A673 (cell line): ENCODE results near the gene HINT3.

Experiments
- EZH2 ChIP-seq: fragments of 200-600 bp; sonication (generic); IDR thresholded peaks from 2 replicates; pipeline ENCODE4 v1.6.1; 2017; ENCODE audit warnings: borderline replicate concordance, low read depth, mild to moderate bottlenecking, mixed read lengths, antibody characterized with exemption, low read length; ENCODE audit not compliant: poor library complexity, severe bottlenecking
- TF ChIP-seq, protein P1 (sequence below): fragments of 300-800, 200-600 bp; sonication (generic); conservative IDR thresholded peaks from 2 replicates; pipeline ENCODE4 v1.5.1; 2017; ENCODE audit warnings: low read depth, mild to moderate bottlenecking, antibody characterized with exemption, low read length, moderate library complexity, mixed read lengths

- TF ChIP-seq, protein P1, sequence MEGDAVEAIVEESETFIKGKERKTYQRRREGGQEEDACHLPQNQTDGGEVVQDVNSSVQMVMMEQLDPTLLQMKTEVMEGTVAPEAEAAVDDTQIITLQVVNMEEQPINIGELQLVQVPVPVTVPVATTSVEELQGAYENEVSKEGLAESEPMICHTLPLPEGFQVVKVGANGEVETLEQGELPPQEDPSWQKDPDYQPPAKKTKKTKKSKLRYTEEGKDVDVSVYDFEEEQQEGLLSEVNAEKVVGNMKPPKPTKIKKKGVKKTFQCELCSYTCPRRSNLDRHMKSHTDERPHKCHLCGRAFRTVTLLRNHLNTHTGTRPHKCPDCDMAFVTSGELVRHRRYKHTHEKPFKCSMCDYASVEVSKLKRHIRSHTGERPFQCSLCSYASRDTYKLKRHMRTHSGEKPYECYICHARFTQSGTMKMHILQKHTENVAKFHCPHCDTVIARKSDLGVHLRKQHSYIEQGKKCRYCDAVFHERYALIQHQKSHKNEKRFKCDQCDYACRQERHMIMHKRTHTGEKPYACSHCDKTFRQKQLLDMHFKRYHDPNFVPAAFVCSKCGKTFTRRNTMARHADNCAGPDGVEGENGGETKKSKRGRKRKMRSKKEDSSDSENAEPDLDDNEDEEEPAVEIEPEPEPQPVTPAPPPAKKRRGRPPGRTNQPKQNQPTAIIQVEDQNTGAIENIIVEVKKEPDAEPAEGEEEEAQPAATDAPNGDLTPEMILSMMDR, result no peak
- no peak for TF ChIP-seq EZH2
Observed at GRCh38 chr6:125932451-125932795, 24.1 kb upstream of the HINT3 start.
